Fibroblast of lung (primary cell): ENCODE measurements around the gene FOXA3. TPM values are rescaled to one million over a fixed set of nuclear protein-coding genes. Genes with fewer than 3 reads are reported as not detected.

Source experiments
- DNase-seq, 2 donors: peaks; one replicate each; pipeline versions ENCODE4 v3.0.0 to v3.0.0-alpha.2; 2010; ENCODE audit warnings: low read depth in 2 of 2
- H2AFZ ChIP-seq: 2 replicates; pipeline ENCODE4 v1.5.1; 2012; ENCODE audit warnings: low read length, control low read depth, inconsistent platforms
- H3K27ac ChIP-seq: 2 replicates; pipeline ENCODE4 v1.5.1; 2011; ENCODE audit warnings: low read length, control low read depth; ENCODE audit not compliant: insufficient read depth
- H3K27me3 ChIP-seq: 2 replicates; pipeline ENCODE4 v1.5.1; 2011; ENCODE audit warnings: mild to moderate bottlenecking, low read length; ENCODE audit not compliant: control insufficient read depth, insufficient read depth
- H3K36me3 ChIP-seq: 2 replicates; pipeline ENCODE4 v1.5.1; 2011; ENCODE audit warnings: low read length; ENCODE audit not compliant: control insufficient read depth, insufficient read depth
- H3K4me1 ChIP-seq: 2 replicates; pipeline ENCODE4 v1.5.1; 2011; ENCODE audit warnings: low read length; ENCODE audit not compliant: control insufficient read depth, insufficient read depth; ENCODE audit errors: extremely low read depth
- H3K4me2 ChIP-seq: 2 replicates; pipeline ENCODE4 v1.5.1; 2011; ENCODE audit warnings: low read length, control low read depth; ENCODE audit not compliant: insufficient read depth; ENCODE audit errors: extremely low read depth
- H3K4me3 ChIP-seq, 4 experiments: fragments of 200-600 bp in 1 of 4; sonication (generic) in 1 of 4; replicated peaks in 1 of 4; 2 replicates each; pipeline ENCODE4 v1.5.1; 2011 to 2016; ENCODE audit warnings: low read length in 4 of 4, low read depth in 3 of 4, mild to moderate bottlenecking in 3 of 4, control low read depth in 2 of 4, inconsistent platforms in 1 of 4, mixed read lengths in 1 of 4; ENCODE audit not compliant: insufficient read depth in 1 of 4; ENCODE audit errors: control extremely low read depth in 1 of 4
- H3K79me2 ChIP-seq: 2 replicates; pipeline ENCODE4 v1.5.1; 2012; ENCODE audit warnings: mild to moderate bottlenecking, low read length, inconsistent platforms; ENCODE audit not compliant: control insufficient read depth, insufficient read depth
- H3K9ac ChIP-seq: 2 replicates; pipeline ENCODE4 v1.5.1; 2011; ENCODE audit warnings: mild to moderate bottlenecking, low read length, control low read depth; ENCODE audit not compliant: insufficient read depth
- H3K9me3 ChIP-seq: 2 replicates; pipeline ENCODE4 v1.5.1; 2012; ENCODE audit warnings: low read depth, low read length; ENCODE audit not compliant: control insufficient read depth, insufficient read depth
- H4K20me1 ChIP-seq: 2 replicates; pipeline ENCODE4 v1.5.1; 2011; ENCODE audit warnings: low read length; ENCODE audit not compliant: control insufficient read depth, insufficient read depth; ENCODE audit errors: extremely low read depth
- EZH2 ChIP-seq: IDR thresholded peaks from 2 replicates; pipeline ENCODE4 v1.5.1; 2012; ENCODE audit warnings: low read length, control low read depth, mild to moderate bottlenecking; ENCODE audit errors: missing control alignments
- polyA plus RNA-seq, 2 donors: library from polyadenylated mRNA; depleted of rRNA in 1 of 2; stranded (reverse) in 1 of 2; unstranded in 1 of 2; fragments of >200 nt; gene quantifications; 2 replicates each; pipeline ENCODE4 v1.2.1, GENCODE V29; 2011 to 2012; ENCODE audit warnings: missing spikeins in 1 of 2
- total RNA-seq: library from RNA; depleted of rRNA; stranded (reverse); fragments of >200 nt; gene quantifications from 2 replicates; pipeline ENCODE4 v1.2.1, GENCODE V29; 2014
- TF ChIP-seq, protein P1 (sequence below), 2 donors: IDR thresholded peaks in 1 of 2; conservative IDR thresholded peaks in 1 of 2; 1 replicate in 1 of 2; 2 replicates in 1 of 2; pipeline ENCODE4 v1.5.1; 2011 to 2012; ENCODE audit warnings: low read length in 2 of 2, control low read depth in 1 of 2, inconsistent platforms in 1 of 2, low read depth in 1 of 2, mild to moderate bottlenecking in 1 of 2

Gene FOXA3
- total and polyA plus RNA-seq, 2 donors (not counting 1 experiment from before 2014, with no cell fraction given) = not detected

- Histone ChIP-seq H3K4me3 (no peak overlapping the region), H3K9ac (no peak overlapping the region), H3K36me3 (no peaks in the 10 kb centered on the region), H3K27me3 (peaks cover 14% of the 10 kb centered on the region), H3K4me2 (no peak overlapping the region), H3K4me1 (no peaks in the 10 kb centered on the region), H3K79me2 (no peaks in the 10 kb centered on the region), H2AFZ (no peak overlapping the region), H3K27ac (no peak overlapping the region), H3K9me3 (no peaks in the 10 kb centered on the region), H4K20me1 (no peaks in the 10 kb centered on the region)
- no peak for DNase-seq
- no peak for TF ChIP-seq EZH2
- TF ChIP-seq, protein P1, sequence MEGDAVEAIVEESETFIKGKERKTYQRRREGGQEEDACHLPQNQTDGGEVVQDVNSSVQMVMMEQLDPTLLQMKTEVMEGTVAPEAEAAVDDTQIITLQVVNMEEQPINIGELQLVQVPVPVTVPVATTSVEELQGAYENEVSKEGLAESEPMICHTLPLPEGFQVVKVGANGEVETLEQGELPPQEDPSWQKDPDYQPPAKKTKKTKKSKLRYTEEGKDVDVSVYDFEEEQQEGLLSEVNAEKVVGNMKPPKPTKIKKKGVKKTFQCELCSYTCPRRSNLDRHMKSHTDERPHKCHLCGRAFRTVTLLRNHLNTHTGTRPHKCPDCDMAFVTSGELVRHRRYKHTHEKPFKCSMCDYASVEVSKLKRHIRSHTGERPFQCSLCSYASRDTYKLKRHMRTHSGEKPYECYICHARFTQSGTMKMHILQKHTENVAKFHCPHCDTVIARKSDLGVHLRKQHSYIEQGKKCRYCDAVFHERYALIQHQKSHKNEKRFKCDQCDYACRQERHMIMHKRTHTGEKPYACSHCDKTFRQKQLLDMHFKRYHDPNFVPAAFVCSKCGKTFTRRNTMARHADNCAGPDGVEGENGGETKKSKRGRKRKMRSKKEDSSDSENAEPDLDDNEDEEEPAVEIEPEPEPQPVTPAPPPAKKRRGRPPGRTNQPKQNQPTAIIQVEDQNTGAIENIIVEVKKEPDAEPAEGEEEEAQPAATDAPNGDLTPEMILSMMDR (conservative IDR thresholded peaks at IDR 0.05 in 1 of 2, IDR thresholded peaks at IDR 0.05 in 1 of 2; ENCODE audit: low read depth in 1 of 2, low read length in 2 of 2) = no peak
These were observed 10.5 kb downstream of the FOXA3 start for GRCh38 chr19:45874620-45874966.

GRCh38 chr19:45876161-45876410 lies 12.0 kb downstream of the FOXA3 start:
- no peak overlapping the region for H3K4me3 ChIP-seq
- H3K9ac ChIP-seq = no peak overlapping the region
- TF ChIP-seq, protein P1 (conservative IDR thresholded peaks at IDR 0.05 in 1 of 2, IDR thresholded peaks at IDR 0.05 in 1 of 2; ENCODE audit: low read depth in 1 of 2, low read length in 2 of 2) = no peak
- no peak for TF ChIP-seq EZH2
- no peaks in the 10 kb centered on the region for H3K36me3 ChIP-seq
- DNase-seq = no peak
- no peaks in the 10 kb centered on the region for H4K20me1 ChIP-seq
- no peaks in the 10 kb centered on the region for H3K79me2 ChIP-seq
- H3K27me3 ChIP-seq = peaks cover 14% of the 10 kb centered on the region
- no peaks in the 10 kb centered on the region for H3K9me3 ChIP-seq
- H3K27ac ChIP-seq = no peak overlapping the region
- no peak overlapping the region for H3K4me2 ChIP-seq
- H2AFZ ChIP-seq = no peak overlapping the region
- no peaks in the 10 kb centered on the region for H3K4me1 ChIP-seq

GRCh38 chr19:45876411-45877197 lies 12.5 kb downstream of the FOXA3 start:
- Histone ChIP-seq H3K27me3 (peaks cover 14% of the 10 kb centered on the region), H3K4me3 (no peak overlapping the region), H3K79me2 (no peaks in the 10 kb centered on the region), H3K9me3 (no peaks in the 10 kb centered on the region), H3K27ac (no peak overlapping the region), H3K4me2 (peak overlapping the region; percentile 44), H2AFZ (peak overlapping the region; percentile 67), H3K9ac (peak overlapping the region; percentile 50), H4K20me1 (no peaks in the 10 kb centered on the region), H3K4me1 (no peaks in the 10 kb centered on the region), H3K36me3 (no peaks in the 10 kb centered on the region)
- peak; percentile 22 to 47 for DNase-seq
- TF ChIP-seq, protein P1 (conservative IDR thresholded peaks at IDR 0.05 in 1 of 2, IDR thresholded peaks at IDR 0.05 in 1 of 2; ENCODE audit: low read depth in 1 of 2, low read length in 2 of 2) = no peak
- TF ChIP-seq EZH2 = no peak
